ENCODE results near the gene HSPA8.
"Not testable (repeated sequence)": the region's sequence is repeated elsewhere in the genome, so short reads cannot be mapped to it uniquely, and the experiment has no call there.

Gene HSPA8

GRCh38 chr11:123088896-123089295, 27.0 kb upstream of the HSPA8 start:
- not testable (repeated sequence) for H3K4me1 ChIP-seq (ENCODE audit: control insufficient read depth, low read depth, low read length); H3K9ac ChIP-seq (ENCODE audit: low read length); H3K27me3 ChIP-seq (ENCODE audit: control insufficient read depth, insufficient read depth, low read length); H3K4me3 ChIP-seq (ENCODE audit: low read length); H3K36me3 ChIP-seq (ENCODE audit: control insufficient read depth, low read depth, low read length); H3K27ac ChIP-seq (ENCODE audit: low read length); H3K9me3 ChIP-seq (ENCODE audit: control insufficient read depth, low read depth, low read length)

GRCh38 chr11:123087657-123088056, 25.7 kb upstream of the HSPA8 start:
- H3K36me3 ChIP-seq (ENCODE audit: control insufficient read depth, low read depth, low read length); H3K9ac ChIP-seq (ENCODE audit: low read length); H3K4me3 ChIP-seq (ENCODE audit: low read length); H3K27me3 ChIP-seq (ENCODE audit: control insufficient read depth, insufficient read depth, low read length); H3K4me1 ChIP-seq (ENCODE audit: control insufficient read depth, low read depth, low read length); H3K27ac ChIP-seq (ENCODE audit: low read length); H3K9me3 ChIP-seq (ENCODE audit: control insufficient read depth, low read depth, low read length): not testable (repeated sequence)

GRCh38 chr11:123086305-123086704, 24.4 kb upstream of the HSPA8 start:
- Histone ChIP-seq H3K4me3 (ENCODE audit: low read length) (no peak overlapping the region), H3K27me3 (ENCODE audit: control insufficient read depth, insufficient read depth, low read length) (no peaks in the 10 kb centered on the region), H3K36me3 (ENCODE audit: control insufficient read depth, low read depth, low read length) (peaks cover 10% of the 10 kb centered on the region), H3K9ac (ENCODE audit: low read length) (no peak overlapping the region), H3K9me3 (ENCODE audit: control insufficient read depth, low read depth, low read length) (no peaks in the 10 kb centered on the region), H3K4me1 (ENCODE audit: control insufficient read depth, low read depth, low read length) (no peaks in the 10 kb centered on the region), H3K27ac (ENCODE audit: low read length) (no peak overlapping the region)

- Histone ChIP-seq H3K9ac (ENCODE audit: low read length) (no peak overlapping the region), H3K36me3 (ENCODE audit: control insufficient read depth, low read depth, low read length) (peaks cover 10% of the 10 kb centered on the region), H3K4me3 (ENCODE audit: low read length) (no peak overlapping the region), H3K9me3 (ENCODE audit: control insufficient read depth, low read depth, low read length) (no peaks in the 10 kb centered on the region), H3K27me3 (ENCODE audit: control insufficient read depth, insufficient read depth, low read length) (no peaks in the 10 kb centered on the region), H3K27ac (ENCODE audit: low read length) (no peak overlapping the region), H3K4me1 (ENCODE audit: control insufficient read depth, low read depth, low read length) (no peaks in the 10 kb centered on the region)
These were observed 23.6 kb upstream of the HSPA8 start for GRCh38 chr11:123085497-123085896.

GRCh38 chr11:123084454-123084853, 22.5 kb upstream of the HSPA8 start:
- H3K36me3 ChIP-seq (ENCODE audit: control insufficient read depth, low read depth, low read length), result peaks cover 10% of the 10 kb centered on the region
- no peaks in the 10 kb centered on the region for H3K9me3 ChIP-seq (ENCODE audit: control insufficient read depth, low read depth, low read length)
- H3K27ac ChIP-seq (ENCODE audit: low read length), result no peak overlapping the region
- no peak overlapping the region for H3K4me3 ChIP-seq (ENCODE audit: low read length)
- H3K4me1 ChIP-seq (ENCODE audit: control insufficient read depth, low read depth, low read length), result no peaks in the 10 kb centered on the region
- H3K9ac ChIP-seq (ENCODE audit: low read length), result no peak overlapping the region
- H3K27me3 ChIP-seq (ENCODE audit: control insufficient read depth, insufficient read depth, low read length), result no peaks in the 10 kb centered on the region

- no peak overlapping the region for H3K27ac ChIP-seq (ENCODE audit: low read length)
These were observed 21.7 kb upstream of the HSPA8 start for GRCh38 chr11:123083623-123084029.

GRCh38 chr11:123082977-123083376, 21.0 kb upstream of the HSPA8 start:
- Histone ChIP-seq H3K4me1 (ENCODE audit: control insufficient read depth, low read depth, low read length) (no peaks in the 10 kb centered on the region), H3K27me3 (ENCODE audit: control insufficient read depth, insufficient read depth, low read length) (no peaks in the 10 kb centered on the region), H3K9me3 (ENCODE audit: control insufficient read depth, low read depth, low read length) (no peaks in the 10 kb centered on the region), H3K27ac (ENCODE audit: low read length) (no peak overlapping the region), H3K36me3 (ENCODE audit: control insufficient read depth, low read depth, low read length) (peaks cover 10% of the 10 kb centered on the region), H3K9ac (ENCODE audit: low read length) (no peak overlapping the region), H3K4me3 (ENCODE audit: low read length) (no peak overlapping the region)

More at GRCh38 chr11:123083623-123084029, 21.7 kb upstream of the HSPA8 start:
- no peak overlapping the region for H3K9ac ChIP-seq (ENCODE audit: low read length)
- H3K4me3 ChIP-seq (ENCODE audit: low read length), result no peak overlapping the region
- H3K27me3 ChIP-seq (ENCODE audit: control insufficient read depth, insufficient read depth, low read length), result no peaks in the 10 kb centered on the region
- H3K9me3 ChIP-seq (ENCODE audit: control insufficient read depth, low read depth, low read length), result no peaks in the 10 kb centered on the region
- H3K36me3 ChIP-seq (ENCODE audit: control insufficient read depth, low read depth, low read length), result peaks cover 10% of the 10 kb centered on the region
- no peaks in the 10 kb centered on the region for H3K4me1 ChIP-seq (ENCODE audit: control insufficient read depth, low read depth, low read length)

- Histone ChIP-seq H3K27ac (ENCODE audit: low read length) (no peak overlapping the region), H3K4me1 (ENCODE audit: control insufficient read depth, low read depth, low read length) (no peaks in the 10 kb centered on the region), H3K36me3 (ENCODE audit: control insufficient read depth, low read depth, low read length) (peaks cover 10% of the 10 kb centered on the region), H3K9me3 (ENCODE audit: control insufficient read depth, low read depth, low read length) (no peaks in the 10 kb centered on the region), H3K9ac (ENCODE audit: low read length) (no peak overlapping the region), H3K27me3 (ENCODE audit: control insufficient read depth, insufficient read depth, low read length) (no peaks in the 10 kb centered on the region), H3K4me3 (ENCODE audit: low read length) (no peak overlapping the region)
These were observed 18.1 kb upstream of the HSPA8 start for GRCh38 chr11:123080015-123080414.

- Histone ChIP-seq H3K9ac (ENCODE audit: low read length) (no peak overlapping the region), H3K4me3 (ENCODE audit: low read length) (no peak overlapping the region), H3K27me3 (ENCODE audit: control insufficient read depth, insufficient read depth, low read length) (no peaks in the 10 kb centered on the region), H3K4me1 (ENCODE audit: control insufficient read depth, low read depth, low read length) (peaks cover 9% of the 10 kb centered on the region), H3K27ac (ENCODE audit: low read length) (no peak overlapping the region), H3K36me3 (ENCODE audit: control insufficient read depth, low read depth, low read length) (peaks cover 7% of the 10 kb centered on the region), H3K9me3 (ENCODE audit: control insufficient read depth, low read depth, low read length) (no peaks in the 10 kb centered on the region)
These were observed 14.5 kb upstream of the HSPA8 start for GRCh38 chr11:123076484-123076883.

GRCh38 chr11:123073343-123074057, 11.6 kb upstream of the HSPA8 start:
- Histone ChIP-seq H3K27me3 (ENCODE audit: control insufficient read depth, insufficient read depth, low read length) (no peaks in the 10 kb centered on the region), H3K27ac (ENCODE audit: low read length) (no peak overlapping the region)

GRCh38 chr11:123072762-123073161, 10.8 kb upstream of the HSPA8 start:
- peaks cover 7% of the 10 kb centered on the region for H3K36me3 ChIP-seq (ENCODE audit: control insufficient read depth, low read depth, low read length)
- no peaks in the 10 kb centered on the region for H3K27me3 ChIP-seq (ENCODE audit: control insufficient read depth, insufficient read depth, low read length)
- no peak overlapping the region for H3K9ac ChIP-seq (ENCODE audit: low read length)
- H3K4me3 ChIP-seq (ENCODE audit: low read length), result no peak overlapping the region
- peaks cover 26% of the 10 kb centered on the region for H3K4me1 ChIP-seq (ENCODE audit: control insufficient read depth, low read depth, low read length)
- no peak overlapping the region for H3K27ac ChIP-seq (ENCODE audit: low read length)
- no peaks in the 10 kb centered on the region for H3K9me3 ChIP-seq (ENCODE audit: control insufficient read depth, low read depth, low read length)

More at GRCh38 chr11:123073343-123074057, 11.6 kb upstream of the HSPA8 start:
- Histone ChIP-seq H3K9me3 (ENCODE audit: control insufficient read depth, low read depth, low read length) (no peaks in the 10 kb centered on the region), H3K36me3 (ENCODE audit: control insufficient read depth, low read depth, low read length) (peaks cover 7% of the 10 kb centered on the region), H3K4me3 (ENCODE audit: low read length) (no peak overlapping the region), H3K4me1 (ENCODE audit: control insufficient read depth, low read depth, low read length) (peaks cover 26% of the 10 kb centered on the region), H3K9ac (ENCODE audit: low read length) (no peak overlapping the region)

- no peak overlapping the region for H3K27ac ChIP-seq (ENCODE audit: low read length)
- peaks cover 26% of the 10 kb centered on the region for H3K4me1 ChIP-seq (ENCODE audit: control insufficient read depth, low read depth, low read length)
- H3K9me3 ChIP-seq (ENCODE audit: control insufficient read depth, low read depth, low read length), result no peaks in the 10 kb centered on the region
- no peak overlapping the region for H3K4me3 ChIP-seq (ENCODE audit: low read length)
- H3K36me3 ChIP-seq (ENCODE audit: control insufficient read depth, low read depth, low read length), result peaks cover 7% of the 10 kb centered on the region
- H3K9ac ChIP-seq (ENCODE audit: low read length), result no peak overlapping the region
- H3K27me3 ChIP-seq (ENCODE audit: control insufficient read depth, insufficient read depth, low read length), result no peaks in the 10 kb centered on the region
These were observed 10.4 kb upstream of the HSPA8 start for GRCh38 chr11:123072332-123072761.

Data from iPS-18a (cell line).